HG03354 (cell line): ENCODE data around the gene MACROD2.

ENCODE experiments used
- ATAC-seq: cut with Tn5 transposase; IDR thresholded peaks from one replicate; pipeline ENCODE4 v1.9.1; 2021; ENCODE audit warnings: mild to moderate bottlenecking; ENCODE audit not compliant: unreplicated experiment, poor library complexity, severe bottlenecking

The MACROD2 gene

DNA sequence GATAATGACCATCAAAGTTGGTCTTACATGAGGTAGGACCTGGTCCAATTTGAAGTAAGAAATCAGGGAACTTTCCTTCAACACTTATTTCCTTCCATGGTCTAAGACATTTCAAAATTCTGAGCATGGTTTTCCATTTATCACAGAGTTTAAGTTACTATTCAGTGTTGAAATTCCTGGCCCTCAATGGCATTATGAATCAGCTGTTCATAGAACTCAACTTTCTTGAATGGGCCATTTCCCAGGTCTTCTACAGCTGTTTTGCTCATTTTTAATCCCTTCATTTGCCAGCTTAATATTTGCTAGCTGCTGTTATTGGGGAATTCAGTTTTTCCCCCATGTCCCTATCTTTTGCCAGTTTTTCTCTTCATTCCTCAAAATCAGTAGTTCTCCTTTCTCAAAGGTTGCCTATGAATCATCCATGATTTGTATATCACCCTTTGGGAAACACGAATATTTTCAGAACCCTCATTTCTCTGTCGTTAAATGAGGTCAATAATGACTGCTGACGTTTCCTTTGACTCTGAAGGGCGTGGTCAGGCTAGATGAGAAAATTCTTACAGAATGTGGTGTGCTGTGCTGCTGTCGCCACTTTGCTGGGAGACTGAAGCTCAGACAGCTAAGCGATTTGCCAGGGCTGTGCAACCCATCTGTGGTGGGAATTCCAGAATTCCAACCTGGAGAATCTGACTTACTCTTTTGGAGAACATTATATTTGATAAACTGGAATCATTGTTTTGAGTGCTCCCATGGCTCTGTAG, 558.6 kb downstream of the MACROD2 start:
- ATAC-seq: no peak

DNA sequence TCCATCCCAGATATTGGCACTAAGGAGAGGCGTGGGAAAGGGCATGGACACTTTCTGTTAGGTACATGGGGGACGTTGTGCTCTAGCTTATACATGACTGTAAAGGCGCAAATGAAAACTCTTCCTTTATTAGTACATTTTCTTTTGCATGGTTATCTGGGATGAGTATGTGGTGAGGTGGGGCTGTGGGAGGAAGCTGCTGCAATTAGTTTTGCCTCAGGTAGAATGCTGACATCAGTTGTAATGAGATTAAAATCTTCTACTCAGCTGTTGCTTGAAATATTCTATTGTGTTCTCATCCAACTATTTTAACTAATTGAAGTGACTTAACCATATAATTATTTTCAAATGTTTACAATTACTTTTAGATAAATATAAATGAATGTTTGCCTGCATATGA, 560.4 kb downstream of the MACROD2 start:
- ATAC-seq: no peak

DNA sequence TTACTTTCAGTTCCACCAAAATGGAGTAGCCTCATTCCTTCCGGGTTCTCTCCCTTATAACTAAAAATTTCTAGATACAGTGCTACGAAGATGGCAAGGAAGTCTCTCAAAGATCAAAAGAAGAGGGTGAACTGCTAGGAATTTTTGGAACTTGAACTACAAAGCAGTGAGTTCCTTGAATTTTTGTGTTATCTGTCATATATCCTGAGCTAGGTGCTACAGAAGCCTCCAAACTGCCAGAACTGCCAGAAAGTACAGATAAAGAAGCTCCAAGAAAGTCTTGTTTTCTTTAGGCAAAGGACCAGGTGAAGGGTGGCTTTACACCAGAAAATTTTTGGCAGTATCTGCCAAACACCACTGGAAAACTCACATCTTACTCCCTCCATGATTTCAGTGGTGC, 560.9 kb downstream of the MACROD2 start:
- ATAC-seq: no peak

GRCh38 chr20:14559612-14560011, 564.3 kb downstream of the MACROD2 start:
- ATAC-seq: no peak

DNA sequence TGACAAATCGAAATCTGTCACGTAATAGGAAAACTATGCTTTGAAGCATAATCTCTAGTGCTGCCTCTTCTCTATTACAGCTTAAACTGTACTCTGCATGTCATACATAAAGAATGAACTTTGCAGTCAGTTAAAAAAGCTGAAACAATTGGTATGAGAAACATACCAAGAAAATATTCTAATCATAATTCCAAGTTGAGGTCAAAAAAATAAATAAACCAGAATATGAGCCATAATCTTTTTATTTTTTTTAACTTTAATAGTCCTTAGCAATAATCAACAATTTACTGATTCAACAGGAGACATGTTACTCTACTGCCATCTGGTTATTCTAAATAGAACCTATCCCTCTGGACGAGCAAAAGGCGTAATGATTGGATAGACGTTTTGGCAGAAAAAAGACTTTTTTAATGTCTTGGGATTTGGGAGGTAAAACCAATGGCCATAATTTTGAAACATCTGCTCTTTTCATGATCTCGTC, 566.5 kb downstream of the MACROD2 start:
- ATAC-seq: no peak

GRCh38 chr20:14562981-14563380, 567.7 kb downstream of the MACROD2 start:
- no peak for ATAC-seq

DNA sequence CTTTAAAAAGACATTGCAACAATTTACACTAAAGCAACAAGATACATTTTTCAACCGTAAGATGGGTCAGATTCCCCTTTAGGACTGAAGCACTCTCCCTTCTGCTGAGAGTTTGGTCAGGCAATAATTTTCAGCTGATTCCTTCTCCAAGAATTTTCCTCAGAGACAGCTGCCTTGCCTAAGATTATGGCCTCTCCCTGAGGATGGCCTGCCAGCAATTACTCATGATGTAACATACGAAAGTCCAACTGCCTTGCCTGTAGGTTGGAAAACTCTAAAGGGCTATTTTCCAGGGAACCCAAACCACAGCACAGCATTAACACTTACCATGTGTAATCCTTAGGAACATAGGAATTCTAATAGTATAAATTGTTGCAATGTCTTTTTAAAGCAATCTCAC, 571.2 kb downstream of the MACROD2 start:
- no peak for ATAC-seq

DNA sequence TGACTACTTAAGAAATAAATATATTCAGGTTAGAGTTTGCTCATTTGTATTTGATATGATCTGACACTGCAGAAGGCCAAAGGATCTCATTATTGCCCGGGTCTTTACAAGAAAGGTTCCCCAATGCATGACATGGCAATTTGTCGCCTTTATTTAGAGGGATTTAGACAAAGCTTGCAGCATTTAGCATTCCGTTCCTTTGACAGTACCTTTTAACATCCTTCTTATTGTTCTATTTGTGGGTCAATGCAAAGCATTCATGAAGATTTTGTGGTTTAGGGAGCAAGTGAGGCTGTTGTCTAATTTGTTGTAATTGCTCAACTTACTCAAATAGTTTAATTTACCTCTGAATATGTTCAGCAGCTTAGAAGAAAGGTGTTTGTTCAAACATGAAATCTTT, 572.9 kb downstream of the MACROD2 start:
- no peak for ATAC-seq

DNA sequence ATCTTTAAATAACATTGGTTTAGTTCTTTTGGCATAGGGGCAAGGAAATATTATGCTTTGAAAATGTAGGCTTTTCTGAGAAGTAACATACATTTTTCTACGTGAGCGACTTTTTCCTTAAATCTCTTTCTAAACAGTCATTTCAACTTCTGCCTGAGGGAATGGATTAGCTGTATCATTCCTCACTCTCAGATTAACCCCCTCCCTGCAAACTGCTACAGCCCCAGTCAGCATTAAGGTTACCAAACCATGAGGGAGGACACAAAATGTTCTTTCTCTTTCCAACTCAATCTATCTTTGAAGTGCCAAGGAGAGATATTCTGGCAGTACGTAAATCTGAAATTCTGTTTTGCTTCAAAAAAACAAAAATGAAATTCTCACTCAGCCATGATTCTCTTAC, 573.4 kb downstream of the MACROD2 start:
- no peak for ATAC-seq

DNA sequence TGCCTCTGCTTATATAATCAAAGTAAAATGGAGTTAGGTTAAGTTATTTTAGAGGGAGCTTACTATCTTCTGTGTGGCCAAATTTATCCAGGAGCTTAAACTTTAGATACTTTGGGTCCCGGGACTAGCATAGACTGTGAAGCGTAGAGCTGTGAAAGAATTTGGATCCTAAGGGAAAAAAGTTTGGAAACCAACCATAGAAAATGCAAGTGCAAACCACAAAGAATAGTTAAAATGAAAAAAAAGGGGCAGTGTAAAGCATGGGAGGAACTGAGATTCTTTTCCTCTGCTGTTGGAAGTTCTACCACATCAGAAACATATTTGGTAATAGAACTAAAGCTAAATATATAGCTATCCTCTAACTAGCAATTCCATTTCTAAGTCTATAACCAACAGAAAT, 574.3 kb downstream of the MACROD2 start:
- ATAC-seq: no peak

DNA sequence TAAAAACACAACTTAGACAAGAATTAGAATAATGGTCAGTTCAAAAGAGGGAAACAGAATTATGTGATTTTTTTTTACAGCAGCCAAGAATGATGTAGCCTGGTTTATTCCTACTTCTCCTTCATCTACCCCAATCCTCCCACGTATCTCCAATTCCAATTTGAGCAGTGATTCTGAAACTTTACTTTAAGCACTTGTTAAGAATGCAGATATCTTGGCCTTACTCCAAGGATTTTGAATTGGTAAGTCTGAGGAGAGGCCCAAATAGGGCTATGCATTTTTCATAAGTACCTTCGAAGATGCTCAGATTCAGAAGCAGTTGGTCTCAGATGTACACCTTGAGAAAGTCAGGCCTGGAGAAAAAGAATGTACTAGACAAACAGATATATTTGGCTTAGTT, 575.5 kb downstream of the MACROD2 start:
- ATAC-seq: no peak

DNA sequence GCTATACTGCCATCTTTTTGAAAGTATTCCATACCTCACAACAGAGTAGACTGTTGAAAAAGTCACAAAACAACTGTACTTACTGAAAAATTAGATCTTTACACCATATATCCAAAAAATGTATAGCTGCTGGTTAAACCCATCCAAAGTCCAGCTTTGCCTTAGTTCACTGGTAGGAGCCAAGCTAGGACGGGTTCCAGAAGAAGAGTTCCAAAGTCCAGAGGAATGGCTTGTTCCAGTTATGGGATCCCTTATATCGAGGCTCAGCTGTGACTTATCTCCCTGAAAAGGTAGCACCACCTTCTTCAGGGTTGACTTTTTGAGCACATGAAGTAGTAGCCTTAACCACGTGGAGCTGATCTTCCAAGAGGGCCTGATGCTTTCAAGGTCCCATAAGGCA, 578.4 kb downstream of the MACROD2 start:
- ATAC-seq: no peak

DNA sequence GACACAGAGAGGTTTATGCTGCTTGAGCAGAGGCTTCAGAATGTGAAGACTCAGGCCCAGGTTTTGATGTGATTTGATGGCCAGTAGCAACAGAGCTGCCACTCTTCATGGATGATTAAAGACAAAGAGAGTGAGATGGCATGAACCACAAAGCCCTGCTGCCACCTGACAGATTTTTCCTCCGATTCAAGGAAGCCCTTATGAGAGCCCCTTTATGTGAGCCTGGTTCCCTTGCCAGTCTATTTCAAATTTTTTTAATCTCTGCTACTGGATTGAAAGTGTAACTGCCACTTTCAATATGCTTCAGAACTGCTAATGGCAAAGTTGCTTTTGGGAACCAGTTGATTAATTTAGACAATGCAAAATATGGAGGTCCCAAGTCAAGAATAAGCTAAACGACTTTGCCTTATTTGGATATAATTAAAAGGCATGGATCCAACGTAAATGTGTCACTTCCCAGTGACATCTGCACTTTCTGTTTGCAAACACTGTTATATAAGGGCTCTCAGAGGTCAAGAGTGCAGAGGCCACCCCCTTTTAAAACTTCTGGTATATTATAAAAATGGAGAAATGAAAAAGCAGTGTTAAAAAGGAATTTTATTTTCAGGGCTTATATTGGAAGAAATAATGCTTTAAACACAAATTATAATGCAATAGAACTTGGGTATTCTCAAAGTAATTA, 581.0 kb downstream of the MACROD2 start:
- no peak for ATAC-seq

DNA sequence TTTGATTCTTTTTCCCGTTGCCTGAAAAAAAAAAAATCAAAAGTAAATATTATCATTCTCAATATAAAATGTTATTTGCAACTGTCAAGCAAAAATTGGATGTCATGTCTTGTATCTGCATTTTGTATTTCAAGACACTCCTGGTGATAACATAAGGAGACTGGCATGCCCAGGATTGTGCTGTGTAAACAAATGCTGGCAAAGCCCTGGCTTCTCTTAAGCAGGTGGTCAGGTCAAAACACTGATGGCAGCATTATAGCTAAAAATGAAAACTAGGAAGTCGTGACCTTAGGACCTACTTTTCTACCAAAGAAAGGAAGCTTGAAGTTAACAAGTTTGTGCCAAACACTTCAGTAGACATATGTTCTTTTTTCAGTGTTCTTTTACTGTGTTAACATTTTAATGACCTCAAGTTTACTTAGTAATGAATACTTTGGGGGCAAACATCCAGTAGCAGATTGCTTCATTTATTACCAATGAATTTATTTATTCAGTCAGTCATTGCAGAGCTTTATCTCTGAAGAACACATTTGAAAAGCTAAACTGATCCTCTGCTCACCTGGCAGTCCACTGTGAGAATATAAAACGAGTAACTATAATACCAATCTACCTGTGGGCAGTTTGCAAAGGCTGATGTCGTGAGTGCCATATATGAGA, 585.2 kb downstream of the MACROD2 start:
- ATAC-seq: no peak

DNA sequence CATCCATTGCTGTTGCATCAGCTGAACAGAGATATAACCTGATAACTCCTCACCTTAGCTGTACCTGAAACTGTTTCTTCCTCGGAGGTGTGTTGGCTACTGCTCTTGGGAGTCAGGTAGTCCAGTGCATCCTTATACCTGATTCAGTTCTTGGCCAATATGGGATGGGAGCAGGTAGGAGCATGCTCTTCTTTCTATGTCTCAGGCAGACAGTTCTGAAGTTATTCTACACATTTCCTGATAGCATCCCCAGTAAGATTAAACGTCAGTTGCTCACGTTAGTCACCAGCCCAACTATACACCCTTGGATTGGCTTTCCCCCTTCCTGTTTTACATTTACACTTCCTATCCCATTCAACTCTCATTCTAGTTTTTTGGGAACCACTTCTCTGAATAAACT, 586.4 kb downstream of the MACROD2 start:
- ATAC-seq: no peak

DNA sequence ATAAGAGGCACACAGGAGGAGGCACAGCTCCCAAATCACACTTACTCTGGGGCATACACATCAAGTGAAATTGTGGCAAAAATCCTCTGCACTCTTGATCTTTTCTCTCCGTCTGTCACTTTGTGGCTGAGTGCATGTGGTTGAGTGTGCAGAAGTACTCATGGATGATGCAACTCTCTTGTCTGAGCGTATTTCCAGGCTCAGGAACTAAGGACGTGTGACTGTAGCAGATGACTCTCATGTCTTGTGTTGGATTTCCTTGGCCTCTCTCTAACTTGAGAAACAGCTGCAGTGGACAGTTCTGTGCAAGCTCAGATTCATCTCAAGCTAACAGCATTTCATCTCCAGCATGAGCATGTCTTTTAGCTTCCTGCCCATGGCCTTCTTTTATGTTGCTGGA, 587.5 kb downstream of the MACROD2 start:
- ATAC-seq: no peak

GRCh38 chr20:14583413-14583812, 588.1 kb downstream of the MACROD2 start:
- ATAC-seq: no peak

DNA sequence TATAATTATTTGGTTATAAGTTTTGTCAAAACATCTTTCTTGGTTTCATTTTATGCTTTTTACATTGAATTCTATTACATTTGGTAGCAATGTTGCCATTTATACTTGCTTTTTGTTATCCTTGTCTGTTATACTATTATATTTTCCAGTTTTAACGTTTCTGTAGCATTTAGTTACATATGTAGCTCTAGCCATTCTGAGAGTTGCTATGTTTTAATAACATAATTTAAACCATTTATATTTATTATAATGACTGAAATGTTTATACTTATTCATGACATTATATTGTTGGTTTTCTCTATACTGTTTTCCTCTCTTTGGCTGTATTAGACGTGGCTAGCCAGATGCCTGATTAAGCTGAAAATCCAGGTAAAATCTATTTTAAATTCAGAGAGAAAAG, 594.1 kb downstream of the MACROD2 start:
- no peak for ATAC-seq

DNA sequence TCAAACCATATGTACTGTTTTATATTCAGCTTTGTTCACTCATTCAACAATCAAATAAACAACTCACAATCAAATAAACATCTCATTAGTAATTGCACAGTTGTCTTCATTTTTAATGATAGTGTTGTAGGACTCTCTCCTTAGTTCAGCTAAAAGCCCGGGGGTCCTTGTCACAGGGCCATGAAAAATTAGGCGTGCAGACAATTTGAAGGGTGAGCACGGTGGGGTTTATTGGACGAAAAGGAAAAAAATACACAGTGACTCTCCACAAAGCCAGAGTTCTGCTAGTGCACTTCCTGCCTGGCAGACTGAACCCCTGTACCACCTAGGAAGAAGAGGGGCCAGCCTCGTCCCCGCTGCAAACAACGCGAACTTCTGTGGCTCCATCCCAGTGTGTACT, 599.7 kb downstream of the MACROD2 start:
- ATAC-seq: no peak

- no peak for ATAC-seq
Observed at GRCh38 chr20:14597206-14597715, 601.9 kb downstream of the MACROD2 start.

DNA sequence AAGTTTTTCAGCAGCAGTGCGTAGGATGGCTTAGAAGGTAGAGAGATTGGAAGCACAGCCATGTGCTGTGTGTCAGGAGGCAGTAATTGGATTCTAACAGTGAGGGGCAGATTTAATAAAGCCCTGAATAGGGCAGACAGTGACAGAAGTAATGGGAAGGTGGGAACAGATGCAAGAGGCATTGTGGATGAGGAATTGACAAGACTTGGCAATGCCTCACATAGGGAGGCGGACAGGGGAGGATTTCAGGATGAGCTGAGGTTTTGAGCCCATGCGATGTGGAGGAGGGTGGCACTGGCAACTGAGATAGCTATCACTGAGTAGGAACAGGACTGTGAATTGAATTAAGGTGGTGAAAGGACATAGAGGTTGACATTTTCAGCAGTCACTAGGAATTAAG, 604.3 kb downstream of the MACROD2 start:
- ATAC-seq: no peak
